Measurements from ENCODE around the gene EPDR1. TPM values are rescaled to one million over a fixed set of nuclear protein-coding genes. Genes with fewer than 3 reads are reported as not detected.

The EPDR1 gene
- total and polyA plus RNA-seq, 4 donors, result 26.2 to 62.4 (median 39.0) TPM

DNA sequence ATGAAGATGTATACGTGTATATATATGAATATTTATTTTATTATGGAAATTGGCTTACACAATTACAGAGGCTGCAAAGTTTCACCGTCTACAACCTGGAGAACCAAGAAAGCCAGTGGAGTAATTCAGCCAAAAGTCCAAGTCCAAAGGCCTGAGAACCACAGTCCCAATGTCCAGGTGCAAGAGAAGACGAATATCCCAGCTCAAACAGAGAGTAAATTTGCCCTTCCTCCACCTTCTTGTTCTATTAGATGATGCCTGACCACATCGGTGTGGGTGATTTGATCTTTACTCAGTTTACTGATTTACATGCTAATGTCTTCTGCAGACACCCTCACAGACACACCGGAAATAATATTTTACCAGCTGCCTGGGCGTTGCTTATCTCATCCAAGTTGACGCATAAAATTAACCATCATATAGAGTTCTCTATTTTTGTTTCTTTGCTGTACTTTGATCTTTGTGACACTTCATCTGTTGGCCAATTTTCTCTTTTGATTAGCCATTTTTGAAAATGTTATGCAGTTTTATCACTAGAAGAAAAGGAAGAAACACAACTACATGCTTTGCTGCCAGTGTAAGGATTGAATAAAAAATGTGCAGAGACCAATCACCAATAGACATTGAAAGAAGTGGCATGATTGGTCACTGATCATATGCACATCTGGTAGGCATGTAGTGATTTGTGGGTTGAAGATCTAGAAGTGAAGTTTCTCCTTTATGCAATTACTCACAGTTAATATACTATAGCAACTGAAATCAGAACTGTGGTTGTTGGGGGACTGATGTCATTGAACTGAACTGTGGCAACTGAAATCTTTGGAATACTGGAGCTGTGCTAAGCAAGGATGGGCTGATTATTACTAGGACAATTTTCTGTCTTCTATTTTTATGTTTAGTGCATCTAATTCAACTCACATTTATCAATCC is 68.5 kb downstream of the EPDR1 start:
- H3K4me3 ChIP-seq (ENCODE audit: low read depth, low read length), result no peak overlapping the region
- H3K9me3 ChIP-seq (ENCODE audit: control insufficient read depth, insufficient read depth, low read length), result no peaks in the 10 kb centered on the region
- no peak for DNase-seq (ENCODE audit: low read depth in 4 of 6, low spot score in 6 of 6)
- 100% methylated on average over 1 of the region's 7 CpGs for WGBS (ENCODE audit: insufficient coverage)
- H3K27ac ChIP-seq (ENCODE audit: low read depth, low read length), result no peak overlapping the region
- H3K27me3 ChIP-seq (ENCODE audit: control insufficient read depth, insufficient read depth, low read length), result no peaks in the 10 kb centered on the region
- no peaks in the 10 kb centered on the region for H3K36me3 ChIP-seq (ENCODE audit: control insufficient read depth, insufficient read depth, low read length)
- H3K4me1 ChIP-seq (ENCODE audit: control insufficient read depth, insufficient read depth, low read length), result no peaks in the 10 kb centered on the region

DNA sequence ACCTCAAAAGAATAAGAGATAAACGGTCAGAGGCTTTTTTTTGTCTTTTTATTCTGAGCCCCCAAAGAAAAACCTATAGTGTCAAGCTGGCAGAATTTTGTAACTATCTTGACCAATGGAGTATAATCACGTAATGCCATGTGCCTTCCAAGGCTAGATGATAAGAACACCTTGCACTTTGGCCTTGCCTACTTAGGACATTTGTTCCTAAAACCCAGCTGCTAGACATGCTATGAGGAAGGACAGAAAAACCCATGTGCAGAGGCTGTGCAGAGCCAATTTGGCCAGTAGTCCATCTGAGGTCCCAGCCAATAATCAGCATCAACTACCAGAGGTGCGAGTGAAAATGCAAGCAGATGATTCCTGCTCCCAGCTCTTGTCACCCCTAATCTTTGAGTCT is 69.9 kb downstream of the EPDR1 start:
- 100% methylated on average over 2 of the region's 3 CpGs for WGBS (ENCODE audit: insufficient coverage)
- Histone ChIP-seq H3K4me1 (ENCODE audit: control insufficient read depth, insufficient read depth, low read length) (no peaks in the 10 kb centered on the region), H3K4me3 (ENCODE audit: low read depth, low read length) (no peak overlapping the region), H3K27ac (ENCODE audit: low read depth, low read length) (no peak overlapping the region), H3K36me3 (ENCODE audit: control insufficient read depth, insufficient read depth, low read length) (no peaks in the 10 kb centered on the region), H3K9me3 (ENCODE audit: control insufficient read depth, insufficient read depth, low read length) (no peaks in the 10 kb centered on the region), H3K27me3 (ENCODE audit: control insufficient read depth, insufficient read depth, low read length) (no peaks in the 10 kb centered on the region)
- DNase-seq (ENCODE audit: low read depth in 4 of 6, low spot score in 6 of 6), result no peak

DNA sequence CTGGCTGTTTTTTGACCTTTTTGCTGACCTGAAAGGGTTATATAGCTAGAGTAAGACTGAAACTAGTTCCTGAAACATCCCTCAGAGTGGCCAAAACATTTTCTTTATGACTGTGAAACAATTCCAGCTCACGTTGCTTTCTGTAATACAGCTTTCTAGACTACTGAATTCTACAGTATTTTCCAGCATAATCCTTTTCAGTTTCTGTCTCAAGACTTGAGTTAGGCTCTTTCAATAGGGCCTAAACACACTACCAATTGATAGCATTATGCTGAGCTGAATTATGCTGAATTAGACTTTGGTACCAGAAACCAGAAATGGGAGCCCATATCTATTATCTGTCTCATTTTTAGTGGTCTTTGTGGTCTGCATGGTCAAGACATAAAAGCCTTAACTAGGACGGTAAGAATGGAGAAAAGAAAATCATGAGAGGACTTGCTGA is 72.6 kb downstream of the EPDR1 start:
- Histone ChIP-seq H3K27me3 (ENCODE audit: control insufficient read depth, insufficient read depth, low read length) (no peaks in the 10 kb centered on the region), H3K4me1 (ENCODE audit: control insufficient read depth, insufficient read depth, low read length) (no peaks in the 10 kb centered on the region), H3K4me3 (ENCODE audit: low read depth, low read length) (no peak overlapping the region), H3K9me3 (ENCODE audit: control insufficient read depth, insufficient read depth, low read length) (no peaks in the 10 kb centered on the region), H3K27ac (ENCODE audit: low read depth, low read length) (no peak overlapping the region), H3K36me3 (ENCODE audit: control insufficient read depth, insufficient read depth, low read length) (no peaks in the 10 kb centered on the region)
- 80% methylated on average over 2 of the region's 2 CpGs for WGBS (ENCODE audit: insufficient coverage)
- DNase-seq (ENCODE audit: low read depth in 4 of 6, low spot score in 6 of 6), result no peak

DNA sequence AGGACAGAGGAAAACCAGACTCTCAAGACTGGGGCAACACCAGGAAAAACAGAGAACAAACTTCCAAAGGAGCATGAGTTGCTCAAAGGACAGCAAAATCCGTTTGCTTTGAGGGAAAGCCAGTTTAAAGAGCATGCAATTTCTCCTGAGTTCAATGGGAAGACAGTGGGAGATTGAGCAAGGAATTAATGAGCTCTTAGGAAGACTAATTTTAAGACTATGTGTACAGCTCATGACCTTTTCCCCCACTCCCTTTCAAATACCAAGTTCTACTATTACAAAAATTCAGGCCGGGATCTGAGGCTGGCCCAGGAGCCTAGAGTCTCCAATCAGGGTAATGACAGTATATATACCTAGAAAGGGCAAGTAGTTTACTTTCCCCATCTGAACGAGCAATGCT is 79.2 kb downstream of the EPDR1 start:
- H3K27ac ChIP-seq (ENCODE audit: low read depth, low read length), result no peak overlapping the region
- no peak overlapping the region for H3K4me3 ChIP-seq (ENCODE audit: low read depth, low read length)
- WGBS (ENCODE audit: insufficient coverage), result no CpG with 5 or more reads among the region's 3 CpGs
- no peaks in the 10 kb centered on the region for H3K9me3 ChIP-seq (ENCODE audit: control insufficient read depth, insufficient read depth, low read length)
- H3K36me3 ChIP-seq (ENCODE audit: control insufficient read depth, insufficient read depth, low read length), result no peaks in the 10 kb centered on the region
- no peaks in the 10 kb centered on the region for H3K4me1 ChIP-seq (ENCODE audit: control insufficient read depth, insufficient read depth, low read length)
- DNase-seq (ENCODE audit: low read depth in 4 of 6, low spot score in 6 of 6), result no peak
- H3K27me3 ChIP-seq (ENCODE audit: control insufficient read depth, insufficient read depth, low read length), result no peaks in the 10 kb centered on the region

DNA sequence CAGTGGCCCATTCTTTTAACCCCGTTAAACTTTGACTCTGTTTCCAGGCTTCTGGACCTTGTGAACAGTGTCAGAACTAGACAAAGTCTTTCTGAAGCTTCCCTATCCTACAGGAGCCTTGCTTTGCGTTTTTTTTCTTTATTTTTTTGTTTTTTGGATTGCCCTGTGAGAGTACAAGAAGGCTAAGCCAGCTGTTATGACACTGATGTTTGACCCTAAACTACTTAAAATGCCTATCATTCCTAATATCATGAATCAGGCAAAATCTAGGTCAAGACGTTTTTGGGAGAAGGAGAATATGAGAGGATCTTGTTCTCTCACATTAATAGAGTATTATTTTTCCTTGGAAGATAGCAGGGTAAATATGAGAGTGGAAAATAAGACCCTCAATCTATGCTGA is 79.8 kb downstream of the EPDR1 start:
- no peaks in the 10 kb centered on the region for H3K9me3 ChIP-seq (ENCODE audit: control insufficient read depth, insufficient read depth, low read length)
- peak in 1 of 6 donors; percentile 3 for DNase-seq (ENCODE audit: low read depth in 4 of 6, low spot score in 6 of 6)
- no peaks in the 10 kb centered on the region for H3K27me3 ChIP-seq (ENCODE audit: control insufficient read depth, insufficient read depth, low read length)
- H3K4me1 ChIP-seq (ENCODE audit: control insufficient read depth, insufficient read depth, low read length), result no peaks in the 10 kb centered on the region
- H3K36me3 ChIP-seq (ENCODE audit: control insufficient read depth, insufficient read depth, low read length), result no peaks in the 10 kb centered on the region
- WGBS (ENCODE audit: insufficient coverage), result 63% methylated on average over 1 of the region's 3 CpGs
- no peak overlapping the region for H3K27ac ChIP-seq (ENCODE audit: low read depth, low read length)
- no peak overlapping the region for H3K4me3 ChIP-seq (ENCODE audit: low read depth, low read length)

Other genes with a start within 250 kb of the EPDR1 start
- 1 to 10 TPM in 1 of 2 donors, under 1 TPM in 1; 0.22 to 5.4 TPM for gene GPR141, start 236.9 kb upstream of the EPDR1 start, total RNA-seq
- not detected for gene GPR141, start 236.9 kb upstream of the EPDR1 start, polyA plus RNA-seq (ENCODE audit: insufficient read length in 2 of 2)
- under 1 TPM in 1 of 2 donors, not detected in 1; 0.59 TPM for gene NME8, start 72.0 kb upstream of the EPDR1 start, total RNA-seq
- not detected for gene NME8, start 72.0 kb upstream of the EPDR1 start, polyA plus RNA-seq (ENCODE audit: insufficient read length in 2 of 2)
- 10 to 100 TPM; 78.4 to 82.7 TPM for gene SFRP4, start 3.8 kb upstream of the EPDR1 start, total RNA-seq
- gene SFRP4, start 3.8 kb upstream of the EPDR1 start, polyA plus RNA-seq (ENCODE audit: insufficient read length in 2 of 2), result 10 to 100 TPM; 24.4 to 26.8 TPM

All from spinal cord (tissue), 10 donors.